ENCODE data around the gene DNM2.
A peak's percentile ranks its signal among the peaks of the same experiment; 100 is the strongest.

The DNM2 gene

DNA sequence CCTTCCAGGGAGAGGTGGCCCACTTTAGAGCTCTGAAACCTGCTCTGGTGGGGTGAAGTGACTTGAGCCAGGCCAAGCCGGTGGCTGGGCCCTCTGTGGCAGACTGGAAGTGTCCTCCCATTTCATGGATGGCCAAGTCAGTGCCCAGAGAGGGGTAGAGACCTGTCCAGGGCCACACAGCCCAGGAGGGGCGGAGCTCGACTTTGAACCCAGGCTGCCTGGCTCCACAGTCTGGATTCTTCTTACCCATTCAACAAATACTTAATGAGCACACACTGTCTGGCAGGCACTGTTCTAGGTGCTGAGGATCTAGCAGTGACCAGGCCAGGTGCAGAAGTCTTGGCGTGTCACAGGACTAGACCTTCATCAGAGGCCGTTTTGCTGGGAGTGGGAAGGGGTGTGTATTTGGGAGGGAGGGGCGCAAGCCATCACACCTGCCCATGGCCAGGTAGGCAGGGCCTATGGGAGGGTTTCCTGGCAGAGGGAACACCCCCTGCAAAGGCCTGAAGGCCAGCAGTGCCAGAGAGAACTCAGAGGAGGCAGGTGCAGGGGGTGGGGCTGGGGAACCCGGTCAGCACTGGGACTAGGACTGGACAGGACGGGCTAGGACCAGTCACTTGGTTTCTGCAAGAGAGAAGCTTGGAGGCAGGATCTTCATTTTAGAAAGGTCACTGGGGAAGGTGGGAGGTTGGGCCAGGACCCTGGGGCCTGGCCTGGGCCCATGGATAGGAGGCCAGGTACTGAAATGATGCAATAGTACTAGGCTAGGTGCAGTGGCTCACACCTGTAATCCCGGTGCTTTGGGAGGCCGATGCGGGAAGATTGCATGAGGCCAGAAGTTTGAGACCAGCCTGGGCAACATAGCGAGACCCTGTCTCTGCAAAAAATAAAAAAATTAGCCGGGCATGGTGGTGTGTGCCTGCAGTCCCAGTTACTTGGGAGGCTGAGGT is 31.8 kb downstream of the DNM2 start:
- DNase-seq: no peak
- Histone ChIP-seq H3K36me3 (ENCODE audit: control insufficient read depth in 4 of 4, insufficient read depth in 4 of 4, low read length in 3 of 4) (peaks cover 0 to 4% (median 2%) of the 10 kb centered on the region in 4 experiments), H3K4me3 (ENCODE audit: control insufficient read depth in 1 of 7, extremely low read depth in 1 of 7, insufficient read depth in 4 of 7, low read depth in 2 of 7, low read length in 6 of 7) (no peak overlapping the region), H3K4me1 (ENCODE audit: control extremely low read depth in 1 of 4, control insufficient read depth in 4 of 4, insufficient read depth in 4 of 4, low read length in 3 of 4) (peaks cover 0 to 31% (median 24%) of the 10 kb centered on the region in 4 experiments), H3K27ac (ENCODE audit: insufficient read depth in 1 of 2, low read depth in 1 of 2, low read length in 2 of 2, poor library complexity in 1 of 2, severe bottlenecking in 2 of 2) (peak overlapping the region in 1 of 2 experiments; percentile 71), H3K9me3 (ENCODE audit: control extremely low read depth in 1 of 5, control insufficient read depth in 4 of 5, insufficient read depth in 2 of 5, low read depth in 1 of 5, low read length in 4 of 5) (no peaks in the 10 kb centered on the region), H3K27me3 (replicated peaks in 2 of 5; ENCODE audit: control insufficient read depth in 4 of 5, insufficient read depth in 5 of 5, low read length in 4 of 5) (no peaks in the 10 kb centered on the region)
- ChIA-PET CTCF (interaction anchor here (1.3 kb wide), 1 partner anchor 32 kb away, joined by 3 read pairs; the partner anchor contains the start of gene DNM2), POLR2A (interaction anchor here (0.6 to 0.8 kb wide), 2 partner anchors 13 to 30 kb away, joined by 3 read pairs; no protein-coding TSS in a partner anchor)
- 87% methylated on average over 10 of the region's 13 CpGs for WGBS (ENCODE audit: insufficient coverage)

DNA sequence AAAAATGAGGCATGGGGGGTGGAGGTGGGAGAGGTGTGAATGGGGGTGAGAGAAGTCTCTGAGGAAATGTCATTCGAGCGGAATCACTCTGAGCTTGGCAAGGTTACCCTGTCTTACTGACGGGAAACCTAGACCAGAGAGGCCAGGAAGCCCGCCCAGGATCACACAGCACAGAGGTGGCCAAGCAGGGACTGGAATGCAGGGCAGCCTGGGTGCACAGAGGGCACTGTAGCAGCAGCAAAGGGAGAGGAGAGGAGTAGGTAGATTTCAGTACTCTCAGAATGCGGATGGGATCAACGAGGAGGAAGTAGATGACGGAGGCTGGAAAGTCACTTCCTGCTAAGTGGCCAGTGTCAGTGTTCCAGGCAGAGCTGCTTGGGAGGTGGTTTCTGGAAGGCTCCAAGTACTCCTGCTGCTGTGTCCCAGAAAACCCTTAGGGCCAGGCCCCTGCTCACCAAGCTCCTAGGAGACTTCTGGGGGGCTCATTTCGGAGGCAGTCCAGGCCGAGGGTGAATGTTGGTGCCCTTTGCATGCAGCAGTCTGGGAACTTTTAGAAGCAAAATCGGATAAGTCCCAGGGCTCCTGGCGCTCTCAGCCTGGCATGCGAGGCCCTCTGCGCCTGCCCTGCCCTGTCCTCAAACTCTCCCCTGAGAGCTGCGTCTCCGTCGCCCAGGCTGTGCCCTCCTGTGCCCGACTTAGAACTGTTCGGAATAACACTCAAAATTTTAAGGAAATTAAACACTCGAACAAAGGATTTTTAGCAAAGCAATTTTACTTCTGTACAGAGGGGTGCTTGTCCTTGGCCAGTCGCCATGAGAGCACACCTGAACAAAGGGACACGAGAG is 33.5 kb downstream of the DNM2 start:
- DNase-seq: peak in 1 of 3 donors; percentile 18
- POLR2A ChIA-PET: interaction anchor here (0.8 kb wide), 1 partner anchor 32 kb away, joined by 3 read pairs; no protein-coding TSS in a partner anchor
- H3K4me3 ChIP-seq (ENCODE audit: control insufficient read depth in 1 of 7, extremely low read depth in 1 of 7, insufficient read depth in 4 of 7, low read depth in 2 of 7, low read length in 6 of 7): no peak overlapping the region
- CTCF ChIA-PET: interaction anchor here (1.3 to 2.5 kb wide), 5 partner anchors 9 to 77 kb away, joined by 3 to 13 read pairs (median 4); partner anchors contain the start of gene DNM2
- no peaks in the 10 kb centered on the region for H3K27me3 ChIP-seq (replicated peaks in 2 of 5; ENCODE audit: control insufficient read depth in 4 of 5, insufficient read depth in 5 of 5, low read length in 4 of 5)
- peaks cover 0 to 34% (median 27%) of the 10 kb centered on the region in 4 experiments for H3K4me1 ChIP-seq (ENCODE audit: control extremely low read depth in 1 of 4, control insufficient read depth in 4 of 4, insufficient read depth in 4 of 4, low read length in 3 of 4)
- H3K9me3 ChIP-seq (ENCODE audit: control extremely low read depth in 1 of 5, control insufficient read depth in 4 of 5, insufficient read depth in 2 of 5, low read depth in 1 of 5, low read length in 4 of 5): no peaks in the 10 kb centered on the region
- peaks cover 0 to 9% (median 2%) of the 10 kb centered on the region in 4 experiments for H3K36me3 ChIP-seq (ENCODE audit: control insufficient read depth in 4 of 4, insufficient read depth in 4 of 4, low read length in 3 of 4)
- 84% methylated on average over 21 of the region's 21 CpGs for WGBS (ENCODE audit: insufficient coverage)
- peak overlapping the region in 1 of 2 experiments; percentile 17 for H3K27ac ChIP-seq (ENCODE audit: insufficient read depth in 1 of 2, low read depth in 1 of 2, low read length in 2 of 2, poor library complexity in 1 of 2, severe bottlenecking in 2 of 2)

DNA sequence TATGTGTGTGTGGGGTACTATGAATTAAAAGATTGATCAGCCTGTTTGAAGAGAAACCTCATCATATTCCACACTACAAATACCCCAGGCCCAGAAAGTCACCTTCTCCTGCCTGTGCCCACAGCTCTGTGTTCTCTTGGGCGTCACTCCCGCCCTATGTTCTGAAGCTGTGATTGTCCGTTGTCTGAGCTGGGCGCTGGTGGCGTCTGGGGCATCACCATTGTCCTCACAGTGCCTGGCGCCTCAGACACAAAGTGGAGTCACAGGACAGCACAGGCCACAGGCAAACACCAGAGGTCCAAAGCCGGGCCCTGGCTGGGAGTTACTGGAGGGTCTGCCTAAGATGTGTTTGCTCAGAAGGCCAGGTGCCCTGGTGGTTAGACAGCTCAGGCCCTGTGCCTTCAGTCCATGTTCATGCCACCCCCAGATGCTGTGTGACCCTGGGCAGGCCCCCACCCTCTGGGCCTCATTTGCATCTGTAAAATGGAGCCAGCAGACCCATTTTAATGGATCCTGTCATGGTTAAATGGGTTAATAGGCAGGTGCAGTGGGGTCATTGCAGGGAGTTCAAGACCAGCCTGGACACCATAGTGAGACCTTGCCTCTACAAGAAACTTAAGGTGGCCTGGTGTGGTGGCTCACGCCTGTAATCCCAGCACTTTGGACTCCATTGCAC is 34.5 kb downstream of the DNM2 start:
- Histone ChIP-seq H3K36me3 (ENCODE audit: control insufficient read depth in 4 of 4, insufficient read depth in 4 of 4, low read length in 3 of 4) (peaks cover 0 to 14% (median 0%) of the 10 kb centered on the region in 4 experiments), H3K4me3 (ENCODE audit: control insufficient read depth in 1 of 7, extremely low read depth in 1 of 7, insufficient read depth in 4 of 7, low read depth in 2 of 7, low read length in 6 of 7) (no peak overlapping the region), H3K27me3 (replicated peaks in 2 of 5; ENCODE audit: control insufficient read depth in 4 of 5, insufficient read depth in 5 of 5, low read length in 4 of 5) (no peaks in the 10 kb centered on the region), H3K27ac (ENCODE audit: insufficient read depth in 1 of 2, low read depth in 1 of 2, low read length in 2 of 2, poor library complexity in 1 of 2, severe bottlenecking in 2 of 2) (no peak overlapping the region), H3K4me1 (ENCODE audit: control extremely low read depth in 1 of 4, control insufficient read depth in 4 of 4, insufficient read depth in 4 of 4, low read length in 3 of 4) (peaks cover 0 to 39% (median 26%) of the 10 kb centered on the region in 4 experiments), H3K9me3 (ENCODE audit: control extremely low read depth in 1 of 5, control insufficient read depth in 4 of 5, insufficient read depth in 2 of 5, low read depth in 1 of 5, low read length in 4 of 5) (no peaks in the 10 kb centered on the region)
- ChIA-PET POLR2A (no interaction called here), CTCF (interaction anchor here (0.6 to 2.5 kb wide), 6 partner anchors 16 to 381 kb away, joined by 3 to 13 read pairs (median 4); partner anchors contain the start of genes DNM2 and TMED1)
- 93% methylated on average over 7 of the region's 8 CpGs for WGBS (ENCODE audit: insufficient coverage)
- no peak for DNase-seq

DNA sequence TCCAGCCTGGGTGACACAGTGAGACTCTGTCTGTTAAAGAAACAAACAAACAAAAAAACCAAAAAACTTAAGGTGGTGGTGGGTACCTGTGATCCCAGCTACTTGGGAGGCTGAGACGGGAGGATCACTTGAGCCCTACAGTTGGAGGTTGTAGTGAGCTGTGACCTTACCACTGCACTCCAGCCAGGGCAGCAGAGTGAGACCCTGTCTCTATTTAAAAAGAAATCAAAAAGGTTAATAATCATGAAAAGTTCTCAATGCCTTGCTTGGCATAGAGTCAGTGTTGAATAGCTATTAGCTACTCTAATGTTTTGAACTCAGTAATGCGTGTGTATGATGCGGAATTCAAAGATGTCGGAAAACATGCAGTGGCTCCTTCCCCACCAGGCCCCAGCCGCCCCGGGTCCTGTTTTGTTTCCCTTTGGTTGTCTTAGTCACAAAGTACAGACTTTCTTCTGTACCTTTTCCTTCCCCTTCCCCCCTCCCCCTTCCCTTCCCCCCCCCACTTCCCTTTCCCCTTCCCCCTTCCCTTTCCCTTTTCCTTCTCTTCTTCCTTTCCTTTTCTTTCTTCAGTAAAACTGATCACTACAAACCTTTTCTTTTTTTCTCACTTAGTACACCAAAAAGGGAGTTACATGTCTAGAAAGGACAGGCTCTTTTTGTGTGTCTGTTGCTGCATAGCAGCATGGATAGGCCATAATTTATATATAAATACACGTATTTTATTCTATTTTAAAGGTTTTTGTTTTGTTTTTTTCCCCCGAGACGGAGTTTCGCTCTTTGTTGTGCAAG is 35.2 kb downstream of the DNM2 start:
- CTCF ChIA-PET: interaction anchor here (0.6 to 1.9 kb wide), 3 partner anchors 36 to 381 kb away, joined by 3 to 6 read pairs (median 3); partner anchors contain the start of genes DNM2 and TMED1
- no peak for DNase-seq
- H3K9me3 ChIP-seq (ENCODE audit: control extremely low read depth in 1 of 5, control insufficient read depth in 4 of 5, insufficient read depth in 2 of 5, low read depth in 1 of 5, low read length in 4 of 5): no peaks in the 10 kb centered on the region
- peak overlapping the region in 1 of 2 experiments; percentile 58 for H3K27ac ChIP-seq (ENCODE audit: insufficient read depth in 1 of 2, low read depth in 1 of 2, low read length in 2 of 2, poor library complexity in 1 of 2, severe bottlenecking in 2 of 2)
- WGBS (ENCODE audit: insufficient coverage): 98% methylated on average over 6 of the region's 10 CpGs
- H3K36me3 ChIP-seq (ENCODE audit: control insufficient read depth in 4 of 4, insufficient read depth in 4 of 4, low read length in 3 of 4): peaks cover 0 to 14% (median 0%) of the 10 kb centered on the region in 4 experiments
- no peak overlapping the region for H3K4me3 ChIP-seq (ENCODE audit: control insufficient read depth in 1 of 7, extremely low read depth in 1 of 7, insufficient read depth in 4 of 7, low read depth in 2 of 7, low read length in 6 of 7)
- H3K27me3 ChIP-seq (replicated peaks in 2 of 5; ENCODE audit: control insufficient read depth in 4 of 5, insufficient read depth in 5 of 5, low read length in 4 of 5): no peaks in the 10 kb centered on the region
- POLR2A ChIA-PET: no interaction called here
- H3K4me1 ChIP-seq (ENCODE audit: control extremely low read depth in 1 of 4, control insufficient read depth in 4 of 4, insufficient read depth in 4 of 4, low read length in 3 of 4): peaks cover 0 to 39% (median 26%) of the 10 kb centered on the region in 4 experiments

- Histone ChIP-seq H3K27me3 (replicated peaks in 2 of 5; ENCODE audit: control insufficient read depth in 4 of 5, insufficient read depth in 5 of 5, low read length in 4 of 5) (no peaks in the 10 kb centered on the region), H3K36me3 (ENCODE audit: control insufficient read depth in 4 of 4, insufficient read depth in 4 of 4, low read length in 3 of 4) (peaks cover 0 to 16% (median under 1%) of the 10 kb centered on the region in 4 experiments), H3K4me3 (ENCODE audit: control insufficient read depth in 1 of 7, extremely low read depth in 1 of 7, insufficient read depth in 4 of 7, low read depth in 2 of 7, low read length in 6 of 7) (no peak overlapping the region), H3K4me1 (ENCODE audit: control extremely low read depth in 1 of 4, control insufficient read depth in 4 of 4, insufficient read depth in 4 of 4, low read length in 3 of 4) (peaks cover 10 to 48% (median 25%) of the 10 kb centered on the region in 4 experiments), H3K27ac (ENCODE audit: insufficient read depth in 1 of 2, low read depth in 1 of 2, low read length in 2 of 2, poor library complexity in 1 of 2, severe bottlenecking in 2 of 2) (no peak overlapping the region), H3K9me3 (ENCODE audit: control extremely low read depth in 1 of 5, control insufficient read depth in 4 of 5, insufficient read depth in 2 of 5, low read depth in 1 of 5, low read length in 4 of 5) (no peaks in the 10 kb centered on the region)
- no peak for DNase-seq
- WGBS (ENCODE audit: insufficient coverage): 86% methylated on average over 9 of the region's 10 CpGs
- ChIA-PET POLR2A (no interaction called here), CTCF (interaction anchor here (1.0 to 1.1 kb wide), 2 partner anchors 17 to 39 kb away, joined by 3 read pairs; no protein-coding TSS in a partner anchor)
Measured at GRCh38 chr19:10756371-10756770, 38.5 kb downstream of the DNM2 start.

- Histone ChIP-seq H3K36me3 (ENCODE audit: control insufficient read depth in 4 of 4, insufficient read depth in 4 of 4, low read length in 3 of 4) (peaks cover 0 to 20% (median 3%) of the 10 kb centered on the region in 4 experiments), H3K9me3 (ENCODE audit: control extremely low read depth in 1 of 5, control insufficient read depth in 4 of 5, insufficient read depth in 2 of 5, low read depth in 1 of 5, low read length in 4 of 5) (no peaks in the 10 kb centered on the region), H3K27ac (ENCODE audit: insufficient read depth in 1 of 2, low read depth in 1 of 2, low read length in 2 of 2, poor library complexity in 1 of 2, severe bottlenecking in 2 of 2) (no peak overlapping the region), H3K4me1 (ENCODE audit: control extremely low read depth in 1 of 4, control insufficient read depth in 4 of 4, insufficient read depth in 4 of 4, low read length in 3 of 4) (peaks cover 10 to 46% (median 24%) of the 10 kb centered on the region in 4 experiments), H3K4me3 (ENCODE audit: control insufficient read depth in 1 of 7, extremely low read depth in 1 of 7, insufficient read depth in 4 of 7, low read depth in 2 of 7, low read length in 6 of 7) (no peak overlapping the region), H3K27me3 (replicated peaks in 2 of 5; ENCODE audit: control insufficient read depth in 4 of 5, insufficient read depth in 5 of 5, low read length in 4 of 5) (no peaks in the 10 kb centered on the region)
- 97% methylated on average over 4 of the region's 7 CpGs for WGBS (ENCODE audit: insufficient coverage)
- ChIA-PET CTCF (interaction anchor here (1.0 to 1.1 kb wide), 3 partner anchors 9 to 40 kb away, joined by 3 read pairs; no protein-coding TSS in a partner anchor), POLR2A (no interaction called here)
- DNase-seq: no peak
Measured at GRCh38 chr19:10756791-10757190, 38.9 kb downstream of the DNM2 start.
